Measurements from ENCODE around the gene ATP2C2. TPM values are rescaled to one million over a fixed set of nuclear protein-coding genes. Genes with fewer than 3 reads are reported as not detected.

Gene ATP2C2
- total and polyA plus RNA-seq, 7 experiments from 2014 or later = 0.20 TPM; not detected in 6

- peaks cover 0 to 10% (median 6%) of the 10 kb centered on the region in 7 donors for H3K4me1 Mint-ChIP-seq
- no peak for ATAC-seq
- H3K4me3 Mint-ChIP-seq = no peak overlapping the region
- H3K9me3 Mint-ChIP-seq = peaks cover 5 to 25% (median 12%) of the 10 kb centered on the region in 11 donors
- Histone ChIP-seq H3K4me1 (ENCODE audit: control insufficient read depth in 2 of 2, insufficient read depth in 2 of 2, low read length in 2 of 2) (no peaks in the 10 kb centered on the region), H3K36me3 (ENCODE audit: control insufficient read depth in 2 of 3, insufficient read depth in 3 of 3, low read length in 3 of 3) (peaks cover 0 to 10% (median 0%) of the 10 kb centered on the region in 3 experiments), H3K27ac (ENCODE audit: low read depth, low read length) (no peak overlapping the region), H3K9me3 (ENCODE audit: control insufficient read depth in 2 of 3, low read length in 3 of 3) (peaks cover 0 to 10% (median 0%) of the 10 kb centered on the region in 3 experiments), H3K27me3 (ENCODE audit: control insufficient read depth in 2 of 2, insufficient read depth in 2 of 2, low read length in 2 of 2) (no peaks in the 10 kb centered on the region), H3K4me3 (ENCODE audit: low read length) (no peak overlapping the region)
- intact Hi-C loops (cut with micrococcal nuclease) = no loop called here
- no peak overlapping the region for H3K27ac Mint-ChIP-seq
- ChIA-PET POLR2A (no interaction called here), CTCF (no interaction called here)
- no peak for DNase-seq
- no peaks in the 10 kb centered on the region for H3K27me3 Mint-ChIP-seq
- H3K36me3 Mint-ChIP-seq = peaks cover 8 to 54% (median 41%) of the 10 kb centered on the region in 5 donors
These were observed 94.9 kb downstream of the ATP2C2 start for GRCh38 chr16:84463221-84463620.

GRCh38 chr16:84464116-84464515, 95.8 kb downstream of the ATP2C2 start:
- Mint-ChIP-seq H3K4me3 (no peak overlapping the region), H3K27ac (no peak overlapping the region), H3K9me3 (peaks cover 5 to 25% (median 12%) of the 10 kb centered on the region in 11 donors), H3K27me3 (no peaks in the 10 kb centered on the region), H3K36me3 (peaks cover 8 to 62% (median 41%) of the 10 kb centered on the region in 5 donors), H3K4me1 (peaks cover 0 to 10% (median 6%) of the 10 kb centered on the region in 7 donors)
- Histone ChIP-seq H3K36me3 (ENCODE audit: control insufficient read depth in 2 of 3, insufficient read depth in 3 of 3, low read length in 3 of 3) (peaks cover 0 to 10% (median 0%) of the 10 kb centered on the region in 3 experiments), H3K27me3 (ENCODE audit: control insufficient read depth in 2 of 2, insufficient read depth in 2 of 2, low read length in 2 of 2) (no peaks in the 10 kb centered on the region), H3K9me3 (ENCODE audit: control insufficient read depth in 2 of 3, low read length in 3 of 3) (peaks cover 0 to 10% (median 0%) of the 10 kb centered on the region in 3 experiments), H3K4me3 (ENCODE audit: low read length) (no peak overlapping the region), H3K27ac (ENCODE audit: low read depth, low read length) (no peak overlapping the region), H3K4me1 (ENCODE audit: control insufficient read depth in 2 of 2, insufficient read depth in 2 of 2, low read length in 2 of 2) (no peaks in the 10 kb centered on the region)
- no peak for ATAC-seq
- peak in 1 of 9 donors; percentile 2 for DNase-seq
- ChIA-PET POLR2A (no interaction called here), CTCF (no interaction called here)
- intact Hi-C loops (cut with micrococcal nuclease) = no loop called here

GRCh38 chr16:84465154-84465553, 96.8 kb downstream of the ATP2C2 start:
- Mint-ChIP-seq H3K4me3 (no peak overlapping the region), H3K27ac (no peak overlapping the region), H3K4me1 (peaks cover 0 to 10% (median 6%) of the 10 kb centered on the region in 7 donors), H3K36me3 (peaks cover 8 to 61% (median 39%) of the 10 kb centered on the region in 5 donors), H3K9me3 (peaks cover 5 to 25% (median 12%) of the 10 kb centered on the region in 11 donors), H3K27me3 (no peaks in the 10 kb centered on the region)
- ATAC-seq = no peak
- no peaks in the 10 kb centered on the region for H3K27me3 ChIP-seq (ENCODE audit: control insufficient read depth in 2 of 2, insufficient read depth in 2 of 2, low read length in 2 of 2)
- ChIA-PET POLR2A (no interaction called here), CTCF (no interaction called here)
- peak in 1 of 9 donors; percentile 9 for DNase-seq
- H3K4me3 ChIP-seq (ENCODE audit: low read length) = no peak overlapping the region
- no peaks in the 10 kb centered on the region for H3K4me1 ChIP-seq (ENCODE audit: control insufficient read depth in 2 of 2, insufficient read depth in 2 of 2, low read length in 2 of 2)
- peaks cover 0 to 10% (median 0%) of the 10 kb centered on the region in 3 experiments for H3K9me3 ChIP-seq (ENCODE audit: control insufficient read depth in 2 of 3, low read length in 3 of 3)
- H3K27ac ChIP-seq (ENCODE audit: low read depth, low read length) = no peak overlapping the region
- peaks cover 0 to 10% (median 0%) of the 10 kb centered on the region in 3 experiments for H3K36me3 ChIP-seq (ENCODE audit: control insufficient read depth in 2 of 3, insufficient read depth in 3 of 3, low read length in 3 of 3)
- intact Hi-C loops (cut with micrococcal nuclease) = loop anchor here in 1 of 2 donors (1.0 kb wide), 1 partner anchor 27 kb away; no protein-coding TSS in a partner anchor

- Mint-ChIP-seq H3K27me3 (no peaks in the 10 kb centered on the region), H3K4me3 (no peak overlapping the region), H3K4me1 (peaks cover 0 to 7% (median 2%) of the 10 kb centered on the region in 7 donors), H3K27ac (no peak overlapping the region), H3K9me3 (peaks cover 5 to 25% (median 13%) of the 10 kb centered on the region in 11 donors), H3K36me3 (peaks cover 8 to 57% (median 41%) of the 10 kb centered on the region in 5 donors)
- Histone ChIP-seq H3K36me3 (ENCODE audit: control insufficient read depth in 2 of 3, insufficient read depth in 3 of 3, low read length in 3 of 3) (peaks cover 0 to 10% (median 0%) of the 10 kb centered on the region in 3 experiments), H3K9me3 (ENCODE audit: control insufficient read depth in 2 of 3, low read length in 3 of 3) (peaks cover 0 to 10% (median 0%) of the 10 kb centered on the region in 3 experiments), H3K4me1 (ENCODE audit: control insufficient read depth in 2 of 2, insufficient read depth in 2 of 2, low read length in 2 of 2) (no peaks in the 10 kb centered on the region), H3K27ac (ENCODE audit: low read depth, low read length) (no peak overlapping the region), H3K4me3 (ENCODE audit: low read length) (no peak overlapping the region), H3K27me3 (ENCODE audit: control insufficient read depth in 2 of 2, insufficient read depth in 2 of 2, low read length in 2 of 2) (no peaks in the 10 kb centered on the region)
- no peak for ATAC-seq
- no peak for DNase-seq
- POLR2A ChIA-PET = no interaction called here
- CTCF ChIA-PET = interaction anchor here (1.0 to 1.1 kb wide), 2 partner anchors 22 to 190 kb away, joined by 3 read pairs; no protein-coding TSS in a partner anchor
- intact Hi-C loops (cut with micrococcal nuclease) = no loop called here
These were observed 98.4 kb downstream of the ATP2C2 start for GRCh38 chr16:84466692-84467091.

GRCh38 chr16:84467256-84467655, 98.9 kb downstream of the ATP2C2 start:
- ChIA-PET POLR2A (no interaction called here), CTCF (interaction anchor here (1.0 to 1.1 kb wide), 2 partner anchors 22 to 191 kb away, joined by 3 read pairs; no protein-coding TSS in a partner anchor)
- peaks cover 0 to 10% (median 0%) of the 10 kb centered on the region in 3 experiments for H3K36me3 ChIP-seq (ENCODE audit: control insufficient read depth in 2 of 3, insufficient read depth in 3 of 3, low read length in 3 of 3)
- Mint-ChIP-seq H3K36me3 (peaks cover 12 to 61% (median 46%) of the 10 kb centered on the region in 5 donors), H3K27me3 (no peaks in the 10 kb centered on the region), H3K27ac (peak overlapping the region in 1 of 9 donors; percentile 36), H3K9me3 (peaks cover 5 to 25% (median 13%) of the 10 kb centered on the region in 11 donors), H3K4me1 (peaks cover 0 to 9% (median 0%) of the 10 kb centered on the region in 7 donors), H3K4me3 (no peak overlapping the region)
- ATAC-seq (no peak), DNase-seq (no peak)
- intact Hi-C loops (cut with micrococcal nuclease) = no loop called here
- no peaks in the 10 kb centered on the region for H3K4me1 ChIP-seq (ENCODE audit: control insufficient read depth in 2 of 2, insufficient read depth in 2 of 2, low read length in 2 of 2)
- peaks cover 0 to 10% (median 0%) of the 10 kb centered on the region in 3 experiments for H3K9me3 ChIP-seq (ENCODE audit: control insufficient read depth in 2 of 3, low read length in 3 of 3)
- H3K27ac ChIP-seq (ENCODE audit: low read depth, low read length) = no peak overlapping the region
- H3K4me3 ChIP-seq (ENCODE audit: low read length) = no peak overlapping the region
- no peaks in the 10 kb centered on the region for H3K27me3 ChIP-seq (ENCODE audit: control insufficient read depth in 2 of 2, insufficient read depth in 2 of 2, low read length in 2 of 2)

GRCh38 chr16:84467709-84468108, 99.4 kb downstream of the ATP2C2 start:
- H3K27ac ChIP-seq (ENCODE audit: low read depth, low read length) = no peak overlapping the region
- H3K9me3 ChIP-seq (ENCODE audit: control insufficient read depth in 2 of 3, low read length in 3 of 3) = peaks cover 0 to 10% (median 0%) of the 10 kb centered on the region in 3 experiments
- peaks cover 0 to 10% (median 0%) of the 10 kb centered on the region in 7 donors for H3K4me1 Mint-ChIP-seq
- no peak overlapping the region for H3K4me3 Mint-ChIP-seq
- ATAC-seq (no peak), DNase-seq (no peak)
- peaks cover 0 to 10% (median 0%) of the 10 kb centered on the region in 3 experiments for H3K36me3 ChIP-seq (ENCODE audit: control insufficient read depth in 2 of 3, insufficient read depth in 3 of 3, low read length in 3 of 3)
- H3K4me3 ChIP-seq (ENCODE audit: low read length) = no peak overlapping the region
- H3K9me3 Mint-ChIP-seq = peaks cover 5 to 27% (median 13%) of the 10 kb centered on the region in 11 donors
- H3K27me3 Mint-ChIP-seq = no peaks in the 10 kb centered on the region
- H3K27me3 ChIP-seq (ENCODE audit: control insufficient read depth in 2 of 2, insufficient read depth in 2 of 2, low read length in 2 of 2) = no peaks in the 10 kb centered on the region
- ChIA-PET POLR2A (no interaction called here), CTCF (interaction anchor here (1.0 kb wide), 1 partner anchor 191 kb away, joined by 3 read pairs; no protein-coding TSS in a partner anchor)
- no peaks in the 10 kb centered on the region for H3K4me1 ChIP-seq (ENCODE audit: control insufficient read depth in 2 of 2, insufficient read depth in 2 of 2, low read length in 2 of 2)
- H3K36me3 Mint-ChIP-seq = peaks cover 12 to 63% (median 47%) of the 10 kb centered on the region in 5 donors
- no peak overlapping the region for H3K27ac Mint-ChIP-seq
- intact Hi-C loops (cut with micrococcal nuclease) = no loop called here

All from naive thymus-derived CD4-positive, alpha-beta T cell (primary cell).